ENCODE results near the gene CD63.
A peak's percentile ranks its signal among the peaks of the same experiment; 100 is the strongest.

CD63 gene

DNA sequence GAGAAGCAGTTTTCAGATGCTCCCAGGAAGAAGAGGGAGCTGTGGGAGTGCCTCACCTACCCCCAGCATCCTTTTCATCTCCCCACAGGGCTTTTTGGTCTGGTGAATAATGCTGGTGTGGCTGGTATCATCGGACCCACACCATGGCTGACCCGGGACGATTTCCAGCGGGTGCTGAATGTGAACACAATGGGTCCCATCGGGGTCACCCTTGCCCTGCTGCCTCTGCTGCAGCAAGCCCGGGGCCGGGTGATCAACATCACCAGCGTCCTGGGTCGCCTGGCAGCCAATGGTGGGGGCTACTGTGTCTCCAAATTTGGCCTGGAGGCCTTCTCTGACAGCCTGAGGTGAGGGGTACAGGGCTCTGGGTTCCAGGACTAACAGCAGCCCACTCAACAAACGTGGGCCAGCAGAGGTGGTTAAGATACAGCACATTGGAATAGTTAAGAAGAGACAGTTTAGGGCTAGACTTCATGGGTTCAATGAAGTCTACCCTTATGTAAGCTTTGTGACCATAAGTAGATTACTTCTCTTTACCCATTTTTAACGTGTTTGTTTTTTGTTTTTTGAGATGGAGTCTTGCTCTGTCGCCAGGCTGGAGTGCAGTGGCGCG is 7.1 kb downstream of the CD63 start:
- DNase-seq (ENCODE audit: low read depth in 2 of 2): no peak

DNA sequence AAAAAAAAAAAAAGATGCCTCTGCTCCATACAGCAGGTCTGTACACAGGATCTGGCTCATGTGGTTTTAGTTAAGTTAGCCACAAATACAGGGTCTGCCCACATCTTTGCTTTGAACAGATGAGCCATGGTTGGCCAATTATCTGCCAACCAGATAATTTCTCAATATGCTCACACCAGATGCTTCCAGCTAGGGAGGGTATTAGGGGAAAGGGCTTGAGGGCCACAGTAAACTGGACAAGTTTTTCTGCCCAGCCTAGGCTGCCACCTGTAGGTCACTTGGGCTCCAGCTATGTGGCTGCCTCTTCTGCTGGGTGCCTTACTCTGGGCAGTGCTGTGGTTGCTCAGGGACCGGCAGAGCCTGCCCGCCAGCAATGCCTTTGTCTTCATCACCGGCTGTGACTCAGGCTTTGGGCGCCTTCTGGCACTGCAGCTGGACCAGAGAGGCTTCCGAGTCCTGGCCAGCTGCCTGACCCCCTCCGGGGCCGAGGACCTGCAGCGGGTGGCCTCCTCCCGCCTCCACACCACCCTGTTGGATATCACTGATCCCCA is 7.8 kb downstream of the CD63 start:
- DNase-seq (ENCODE audit: low read depth in 2 of 2): no peak

DNA sequence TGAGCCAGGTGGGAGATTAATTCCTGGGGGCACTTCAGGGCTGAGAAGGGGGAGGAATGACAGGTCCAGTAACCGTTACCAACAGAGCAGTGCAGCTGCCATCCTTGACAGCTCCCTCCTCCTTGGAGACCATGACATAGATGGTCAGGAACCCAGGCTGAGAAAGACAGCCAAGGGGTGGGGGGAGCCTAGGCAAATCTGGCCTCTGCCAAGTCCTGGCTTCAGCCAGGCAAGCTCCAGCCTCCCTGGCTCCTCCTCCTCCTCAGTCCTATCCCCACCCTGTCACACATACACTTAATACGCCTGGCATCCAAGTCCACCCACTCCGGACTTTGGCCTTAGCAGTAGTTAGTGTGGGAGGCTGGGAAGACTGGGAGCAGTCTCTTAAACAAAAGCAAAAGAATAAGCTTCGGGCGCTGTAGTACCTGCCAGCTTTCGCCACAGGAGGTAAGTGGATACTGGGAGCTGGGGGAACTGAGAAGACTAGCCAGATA is 8.7 kb downstream of the CD63 start, which contains the start of gene RDH5:
Gene RDH5 (plus strand): TSS at position 323 of the 494 bp plus-strand sequence. CDS start 792 bp downstream, outside the sequence.
- no peak for DNase-seq (ENCODE audit: low read depth in 2 of 2)

DNA sequence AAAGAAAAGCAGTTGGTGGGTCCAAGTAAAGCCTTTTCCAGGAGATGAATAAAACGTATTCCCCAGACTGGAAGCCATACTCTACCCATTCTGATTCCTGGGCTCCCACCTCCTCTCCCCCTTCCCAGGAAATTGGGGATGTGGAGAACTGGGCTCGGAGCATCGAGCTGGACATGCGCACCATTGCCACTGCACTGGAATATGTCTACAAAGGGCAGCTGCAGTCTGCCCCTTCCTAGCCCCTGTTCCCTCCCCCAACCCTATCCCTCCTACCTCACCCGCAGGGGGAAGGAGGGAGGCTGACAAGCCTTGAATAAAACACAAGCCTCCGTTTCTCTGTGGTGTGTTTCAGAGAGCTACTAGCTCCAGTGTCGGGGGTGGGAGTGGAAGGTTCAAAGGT is 9.4 kb downstream of the CD63 start:
- DNase-seq (ENCODE audit: low read depth in 2 of 2): no peak

DNA sequence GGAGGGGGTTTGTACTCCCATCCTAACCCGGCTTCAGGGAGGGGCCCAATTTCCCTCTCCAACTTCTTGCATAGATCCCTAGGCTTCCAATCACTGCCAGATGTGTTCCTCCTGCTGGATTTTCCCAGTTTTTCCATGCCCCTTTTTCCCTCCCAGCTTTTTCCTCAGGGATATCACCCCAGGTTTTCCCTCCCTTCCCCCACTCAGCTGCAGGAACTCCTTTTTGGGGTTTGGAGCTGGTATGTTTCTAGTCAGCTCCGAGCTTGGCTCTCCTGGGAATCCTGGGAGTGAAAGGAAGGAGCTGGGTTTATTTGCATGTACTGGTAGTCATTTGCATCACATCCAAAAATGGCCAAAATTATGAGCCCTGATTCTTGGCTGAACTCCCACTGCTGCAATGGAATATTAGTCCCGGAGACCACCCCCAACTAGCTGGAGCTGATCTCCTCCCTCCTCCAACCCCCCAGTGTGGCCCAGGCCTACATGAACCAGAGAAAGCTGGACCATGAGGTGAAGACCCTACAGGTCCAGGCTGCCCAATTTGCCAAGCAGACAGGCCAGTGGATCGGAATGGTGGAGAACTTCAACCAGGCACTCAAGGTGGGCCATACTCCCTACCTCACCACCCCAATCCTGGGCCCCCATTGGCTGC is 10.1 kb downstream of the CD63 start:
- DNase-seq (ENCODE audit: low read depth in 2 of 2): no peak

DNA sequence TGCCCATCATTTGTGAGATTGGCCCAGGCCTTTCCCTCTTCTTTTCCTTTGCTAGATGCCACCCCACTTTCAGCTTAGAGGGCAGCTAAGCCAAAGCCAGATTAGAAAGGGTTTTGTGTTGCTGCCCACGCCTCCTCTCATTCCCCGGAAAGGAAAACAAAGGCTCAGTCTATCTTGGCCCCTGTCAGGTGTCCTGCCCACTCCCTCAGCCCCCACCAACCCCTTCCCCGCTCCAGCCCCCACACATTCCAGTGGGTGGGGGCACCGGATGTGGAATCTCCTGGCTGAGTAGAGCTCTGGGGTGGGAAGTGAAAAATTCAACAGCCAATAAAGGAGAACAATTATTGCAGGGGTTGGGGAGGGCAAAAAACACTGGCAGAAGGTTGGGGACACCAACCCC is 10.8 kb downstream of the CD63 start:
- no peak for DNase-seq (ENCODE audit: low read depth in 2 of 2)

DNA sequence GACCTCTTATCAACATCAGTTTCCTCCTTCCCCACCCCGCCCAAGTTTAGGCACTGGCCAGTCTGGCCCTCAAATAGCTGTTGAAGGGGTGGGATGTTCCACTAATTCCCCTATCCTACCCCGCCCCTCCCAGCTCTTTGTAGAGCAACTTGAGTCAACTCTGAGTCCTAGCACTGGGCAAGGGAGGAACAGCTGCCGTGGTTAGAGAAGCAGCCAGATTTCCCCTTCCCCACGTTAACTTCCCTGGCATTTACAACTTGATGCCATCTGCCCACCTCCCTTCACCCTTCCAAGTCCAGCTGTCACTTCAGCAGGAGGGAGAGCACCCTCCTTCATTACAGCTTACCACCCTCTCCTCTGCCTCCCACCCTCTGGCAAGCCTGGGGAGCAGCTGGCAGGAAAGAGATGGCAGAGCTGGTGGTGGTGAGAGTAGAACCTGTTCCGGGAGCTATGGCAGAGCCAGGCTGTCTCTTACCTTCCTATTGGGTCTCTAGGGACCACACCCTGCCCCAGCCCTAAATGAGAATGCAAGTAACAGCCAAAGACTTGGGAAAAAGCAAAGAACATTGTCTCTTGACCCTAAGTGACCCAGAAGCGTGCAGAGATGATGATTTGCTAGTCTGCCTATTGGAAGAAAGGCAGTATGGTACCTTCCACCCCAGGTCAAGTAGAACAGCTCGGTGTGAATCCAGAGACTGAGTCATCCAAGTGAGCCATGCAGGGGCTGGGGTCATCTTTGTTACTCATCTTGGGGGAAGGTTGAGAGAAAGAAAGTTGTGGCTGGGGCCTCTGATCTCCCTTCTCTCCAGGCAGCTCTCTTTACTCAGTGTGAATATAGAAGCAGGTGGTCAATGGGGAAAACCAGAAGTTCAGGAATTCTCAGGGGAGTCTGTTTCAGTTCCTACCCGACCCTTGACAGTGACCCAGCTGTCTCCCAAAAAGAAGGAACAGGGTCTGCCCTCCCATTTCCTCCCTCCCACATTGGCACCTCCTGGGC is 11.5 kb downstream of the CD63 start:
- DNase-seq (ENCODE audit: low read depth in 2 of 2): no peak

DNA sequence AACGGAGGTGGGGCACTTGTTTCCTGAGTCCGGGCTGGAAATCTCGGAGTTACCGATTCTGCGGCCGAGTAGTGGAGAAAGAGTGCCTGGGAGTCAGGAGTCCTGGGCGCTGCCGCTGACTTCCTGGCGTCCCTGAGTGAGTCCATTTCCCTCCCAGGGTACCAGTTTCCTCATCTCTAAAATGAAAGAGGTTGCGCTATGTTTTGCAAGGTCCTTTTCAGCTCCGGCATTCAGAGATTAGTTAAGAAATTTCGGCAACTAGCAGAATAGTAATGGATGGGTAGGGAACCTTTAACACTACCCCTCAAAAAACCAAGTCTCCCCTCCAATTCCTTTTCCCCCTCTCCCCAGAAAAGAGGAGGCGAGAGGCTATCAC is 12.2 kb downstream of the CD63 start:
- DNase-seq (ENCODE audit: low read depth in 2 of 2): no peak

DNA sequence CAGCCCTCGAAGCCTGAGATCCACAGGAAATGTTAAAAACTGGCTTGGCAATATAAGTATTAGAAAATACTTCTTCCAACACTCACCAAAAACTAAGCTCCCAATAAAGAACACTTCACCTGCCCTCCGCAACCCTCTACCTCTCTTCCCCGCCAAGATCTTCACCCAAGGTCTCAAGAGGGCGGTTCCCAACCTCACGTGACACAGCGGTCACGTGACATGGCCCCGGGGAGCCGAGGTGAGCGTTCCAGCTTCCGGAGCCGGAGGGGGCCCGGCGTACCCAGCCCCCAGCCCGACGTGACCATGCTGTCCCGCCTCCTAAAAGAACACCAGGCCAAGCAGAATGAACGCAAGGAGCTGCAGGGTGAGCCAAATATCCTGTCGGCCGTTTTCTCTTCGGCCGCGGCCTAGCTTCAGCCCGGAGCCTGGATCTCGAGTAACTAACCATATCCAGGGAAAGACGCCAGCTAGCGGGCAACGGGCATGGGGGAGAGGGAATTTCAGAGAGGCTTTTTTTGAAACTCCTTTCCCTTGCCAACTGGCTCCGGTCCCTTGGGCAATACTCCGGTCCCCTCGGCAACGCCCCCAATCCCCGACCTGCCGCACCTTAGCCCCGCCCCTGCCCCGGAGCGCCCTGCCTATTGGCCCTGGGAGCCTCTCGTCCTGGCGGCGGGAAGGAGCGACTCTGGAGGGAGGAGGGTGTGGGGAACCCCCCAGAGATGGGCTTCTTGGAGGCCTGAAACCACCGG is 12.8 kb downstream of the CD63 start, which contains the start of gene BLOC1S1:
Gene BLOC1S1 (plus strand): TSS at position 214 of the 749 bp plus-strand sequence. CDS start 6 bp downstream, at position 220.
- DNase-seq (ENCODE audit: low read depth in 2 of 2): peak; percentile 79 to 86

DNA sequence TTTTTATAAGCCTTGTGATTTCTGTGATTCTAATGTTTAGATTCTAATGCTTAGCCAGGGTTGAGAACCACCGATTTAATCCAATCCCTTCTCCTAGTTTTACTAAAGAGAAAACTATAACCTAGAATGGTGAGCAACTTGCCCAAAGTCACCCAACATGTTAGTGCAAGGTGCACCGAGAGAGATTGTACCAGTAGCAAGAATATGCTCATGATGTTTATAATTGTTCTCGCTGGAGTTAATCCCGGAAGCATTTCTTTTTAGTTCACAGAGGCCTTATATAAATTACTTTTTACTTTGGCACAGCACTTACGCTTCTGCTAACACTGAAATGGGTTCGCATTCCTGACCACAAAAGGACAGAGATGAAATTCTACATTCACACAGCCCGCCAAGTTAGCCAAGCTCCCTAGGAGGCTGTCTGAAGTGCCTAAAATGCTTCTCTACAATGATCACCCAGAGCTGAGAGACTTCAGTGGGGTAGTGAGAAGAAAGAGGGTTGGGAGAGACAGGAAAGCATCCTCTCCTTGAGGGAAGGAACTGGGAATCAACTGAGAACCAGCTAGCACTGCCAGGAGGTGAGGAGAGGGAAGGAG is 13.5 kb downstream of the CD63 start:
- no peak for DNase-seq (ENCODE audit: low read depth in 2 of 2)

DNA sequence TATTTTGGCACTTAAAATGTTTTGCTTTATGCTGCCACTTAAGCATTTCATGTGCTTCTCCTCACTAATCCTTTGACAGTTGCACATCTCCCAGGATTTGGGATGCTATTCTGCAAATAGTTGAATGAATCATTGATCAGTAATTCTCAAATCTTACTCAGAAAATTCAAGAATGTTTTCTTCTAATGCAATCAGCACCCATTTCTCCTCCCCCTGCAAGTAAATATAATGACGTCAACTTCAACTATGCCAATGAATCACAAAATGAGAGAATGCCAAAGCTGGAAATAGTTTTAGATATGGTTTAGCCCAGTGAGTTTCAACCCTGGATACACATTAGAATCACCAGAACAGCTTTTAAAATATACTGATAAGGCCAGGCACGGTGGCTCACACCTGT is 15.1 kb downstream of the CD63 start:
- no peak for DNase-seq (ENCODE audit: low read depth in 2 of 2)

DNA sequence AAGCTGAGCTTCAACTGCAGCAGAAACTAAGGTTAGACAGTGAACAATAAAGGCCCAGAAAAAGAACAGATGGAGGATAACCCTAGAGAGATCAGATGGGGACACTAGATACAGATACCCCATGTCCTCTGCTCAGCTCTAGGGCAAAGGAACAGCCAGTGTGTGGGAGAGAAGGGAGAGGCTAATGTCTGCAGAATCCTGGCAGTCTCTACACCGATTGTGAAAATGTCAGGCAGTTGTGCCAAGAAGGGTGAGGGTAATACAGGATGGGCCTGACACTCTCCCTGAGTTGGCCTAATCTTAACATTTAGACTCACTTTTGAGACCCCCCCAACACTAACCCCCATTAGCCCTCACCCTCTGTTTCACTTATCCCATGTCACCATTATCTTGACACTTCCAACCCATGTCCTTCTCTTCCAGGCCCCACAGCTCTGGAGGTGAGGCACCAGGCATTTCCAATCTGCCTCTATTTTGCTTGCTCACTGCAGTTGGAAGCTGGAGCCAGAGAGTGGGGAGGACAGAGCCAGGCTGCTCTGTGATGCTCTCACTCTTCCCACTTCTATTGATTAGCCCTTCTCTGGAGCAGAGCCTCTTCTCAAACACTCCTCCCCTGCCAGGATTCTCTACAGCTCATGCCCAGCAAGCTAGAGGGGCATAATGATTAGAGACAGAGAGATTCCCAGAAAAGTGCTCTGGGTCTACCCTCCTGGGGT is 16.0 kb downstream of the CD63 start:
- no peak for DNase-seq (ENCODE audit: low read depth in 2 of 2)

DNA sequence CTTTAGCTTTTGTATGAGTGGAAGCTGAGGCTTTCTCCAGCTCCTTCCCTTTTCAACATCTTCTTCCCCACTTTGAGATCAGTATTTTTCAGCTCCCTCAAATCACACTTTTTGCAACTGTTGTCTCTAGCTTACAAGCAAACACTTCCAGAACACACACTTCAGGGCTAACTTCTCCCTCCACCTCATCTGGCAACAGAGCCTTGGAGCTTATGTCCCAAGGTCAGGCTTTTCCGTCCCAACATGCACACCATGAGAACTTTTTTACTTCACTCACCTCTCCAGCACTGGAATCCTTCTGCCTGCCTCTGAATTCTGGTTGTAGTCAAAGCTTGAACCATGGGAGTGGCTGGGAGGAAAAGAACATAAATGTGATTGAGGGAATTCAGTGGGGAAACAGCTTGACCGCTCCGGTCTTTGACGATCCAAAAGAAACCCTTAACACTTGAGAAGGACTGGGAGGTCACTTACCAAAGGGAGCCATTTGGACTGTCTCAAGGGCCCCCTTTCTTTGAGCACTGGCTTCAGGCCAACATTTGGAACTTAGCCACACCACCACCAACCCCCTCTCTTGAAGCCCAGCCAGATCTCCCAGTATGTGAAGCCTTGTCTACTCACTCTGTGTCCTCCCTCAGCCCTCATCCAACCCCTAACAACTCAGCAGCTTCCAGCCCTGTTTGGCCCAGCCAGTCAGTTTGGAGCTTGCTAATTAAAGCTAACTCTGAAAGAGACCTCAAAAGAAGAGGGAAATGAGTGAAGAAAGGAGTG is 16.8 kb downstream of the CD63 start:
- DNase-seq (ENCODE audit: low read depth in 2 of 2): no peak

DNA sequence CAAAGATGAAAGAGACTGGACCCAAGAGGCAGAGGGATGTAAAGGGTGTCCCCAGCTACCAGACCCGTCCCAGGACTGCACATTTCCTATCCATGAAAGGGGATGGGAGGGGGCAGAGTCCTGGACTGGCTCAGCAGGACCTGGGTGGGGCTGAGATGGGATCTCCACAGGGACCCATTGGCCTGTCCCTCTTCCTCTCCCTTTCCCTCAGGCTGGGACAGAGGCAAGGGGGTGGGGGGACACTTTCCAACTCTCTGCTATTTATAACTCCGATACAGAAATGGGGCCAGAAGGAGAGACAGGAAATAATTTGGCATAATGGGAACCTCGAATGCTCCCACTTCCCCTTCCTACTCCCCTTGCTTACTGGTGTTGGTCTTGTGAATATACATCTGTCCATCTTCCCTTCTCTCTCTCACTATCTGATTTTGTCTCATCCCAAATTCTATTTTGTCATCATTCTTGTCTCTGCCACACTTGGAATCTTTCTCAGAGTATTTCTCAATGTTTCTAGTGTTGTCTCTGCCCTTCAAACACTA is 20.0 kb downstream of the CD63 start:
- DNase-seq (ENCODE audit: low read depth in 2 of 2): no peak

DNA sequence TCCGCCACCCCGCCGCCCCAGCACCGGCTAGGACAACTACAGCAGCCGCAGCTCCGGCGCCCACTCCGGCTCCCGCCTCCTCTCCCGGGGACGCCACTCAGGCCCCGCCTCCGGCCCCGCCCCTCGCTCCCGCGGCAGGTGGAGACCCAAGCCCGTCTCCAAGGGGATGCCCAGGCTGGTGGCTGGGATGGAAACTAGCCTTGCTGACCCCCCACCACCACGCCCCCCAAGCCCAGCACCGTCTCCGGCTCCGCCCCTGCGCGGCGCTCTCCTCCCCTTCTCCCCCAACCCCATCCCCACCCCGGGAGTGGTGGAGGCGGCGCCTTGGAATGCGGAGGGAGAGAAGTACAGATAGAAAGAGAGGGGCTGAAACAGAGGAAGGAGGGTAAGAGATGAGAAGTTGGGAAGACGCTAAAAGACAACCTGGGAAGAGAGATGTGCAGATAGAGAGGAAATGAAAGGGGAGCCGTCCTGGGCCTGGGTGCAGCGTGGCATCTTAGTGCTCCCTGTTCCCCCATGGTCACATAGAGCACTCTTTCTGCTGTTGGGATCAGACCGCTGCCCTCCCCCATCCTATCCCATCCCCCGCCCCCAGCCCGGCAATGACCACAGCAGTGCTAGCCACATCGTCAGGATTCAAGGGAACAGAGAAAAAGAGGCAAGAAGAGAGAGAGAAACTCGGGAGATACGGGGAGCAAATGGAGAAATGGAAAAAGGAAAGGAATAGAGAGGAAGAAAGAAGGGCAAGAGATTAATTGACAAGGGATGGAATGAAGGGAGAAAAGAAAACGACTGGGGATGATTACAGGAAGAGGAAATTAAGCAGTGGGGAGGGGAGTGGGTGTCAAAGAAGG is 20.7 kb downstream of the CD63 start, which contains the start of gene ITGA7:
Gene ITGA7 (minus strand): TSS at position 64 of the 854 bp plus-strand sequence. CDS start 222 bp downstream, outside the sequence.
- peak in 1 of 2 donors; percentile 44 for DNase-seq (ENCODE audit: low read depth in 2 of 2)

DNA sequence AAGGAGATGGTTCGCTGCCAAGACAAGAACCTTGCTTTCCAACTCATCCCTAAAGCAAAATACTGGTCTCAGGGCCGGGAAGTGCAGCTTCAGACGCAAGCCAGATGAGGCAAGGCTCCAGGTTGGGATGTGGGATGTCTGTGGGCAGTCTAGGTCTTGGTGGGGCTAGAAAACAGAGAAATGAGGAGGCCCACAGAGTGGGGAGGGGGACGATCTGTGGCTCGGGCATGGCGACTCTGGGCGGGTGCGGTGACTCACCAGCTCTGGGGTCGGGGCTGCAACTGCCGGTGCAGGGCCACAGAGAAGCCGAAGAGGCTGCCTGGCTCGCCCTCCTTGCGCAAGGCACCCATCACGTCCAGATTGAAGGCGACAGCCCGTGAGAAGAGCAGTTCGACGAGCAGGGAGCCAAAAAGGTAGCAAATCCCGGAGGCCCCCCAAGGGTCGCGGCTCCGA is 21.6 kb downstream of the CD63 start:
- DNase-seq (ENCODE audit: low read depth in 2 of 2): no peak

DNA sequence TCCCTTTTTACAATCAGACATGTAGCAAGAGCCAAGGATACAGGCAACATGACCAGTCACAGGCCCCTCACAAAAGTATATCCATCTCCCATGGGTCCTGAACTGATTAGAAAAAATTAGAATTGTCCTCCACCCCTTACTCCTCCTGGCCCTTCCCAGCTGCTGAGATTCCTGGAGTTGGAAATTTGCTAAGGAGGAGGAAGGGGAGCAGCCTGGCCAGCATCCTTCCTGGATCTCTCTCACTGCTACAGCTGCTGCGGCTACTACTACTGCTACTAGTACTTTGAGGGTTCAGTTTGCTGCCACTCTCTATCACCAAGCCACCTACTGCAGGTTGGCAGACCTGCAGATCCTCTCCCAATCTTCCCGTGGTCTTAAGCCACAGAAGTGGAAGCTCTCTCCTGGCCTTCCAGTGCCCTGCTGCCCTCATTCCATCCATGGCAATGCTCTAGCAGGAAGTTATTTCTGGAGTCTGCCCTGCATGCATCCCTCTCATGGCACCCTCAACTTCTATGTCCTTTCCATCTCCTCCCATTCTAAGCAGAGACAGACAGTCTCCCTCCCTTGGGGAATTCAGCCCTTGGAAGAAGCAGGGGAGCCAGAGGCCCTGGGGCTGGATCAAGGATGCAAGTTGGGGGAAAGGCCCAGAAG is 22.1 kb downstream of the CD63 start:
- no peak for DNase-seq (ENCODE audit: low read depth in 2 of 2)
